MCF 10A (cell line): Measurements from ENCODE around the gene RPL9. TPM values are rescaled to one million over a fixed set of nuclear protein-coding genes. Genes with fewer than 3 reads are reported as not detected.
A peak's percentile ranks its signal among the peaks of the same experiment; 100 is the strongest.

ENCODE experiments used
- BruUV-seq: library from RNA; stranded (reverse); fragments of 400-500 nt; replicated peaks from 2 replicates; lab custom pipeline; 2021; lab: Mats Ljungman, UMichigan
- CTCF ChIA-PET: fragments of 300-600 bp; sonication (Branson Sonifier 250); formaldehyde crosslinking; extraction: SDS; loops from one replicate; lab custom pipeline; 2021; ENCODE audit warnings: antibody characterized with exemption, inconsistent platforms; lab: Yijun Ruan, JAX
- POLR2A ChIA-PET: fragments of 300-600, 350-650 bp; sonication (Branson Sonifier 250); formaldehyde crosslinking; extraction: SDS; loops from one replicate; lab custom pipeline; 2020; ENCODE audit warnings: antibody characterized with exemption, inconsistent platforms; lab: Yijun Ruan, JAX
- DNase-seq: peaks from one replicate; pipeline ENCODE4 v3.0.0-alpha.2; 2018; ENCODE audit not compliant: unreplicated experiment
- H3K27ac Mint-ChIP-seq: one replicate; pipeline ENCODE4 v1.8.0; 2022; ENCODE audit warnings: mild to moderate bottlenecking, low read depth, mixed read lengths; ENCODE audit not compliant: unreplicated experiment
- H3K27me3 Mint-ChIP-seq: one replicate; pipeline ENCODE4 v1.8.0; 2022; ENCODE audit warnings: mixed read lengths; ENCODE audit not compliant: insufficient read depth, unreplicated experiment
- H3K36me3 Mint-ChIP-seq: one replicate; pipeline ENCODE4 v1.8.0; 2022; ENCODE audit warnings: mild to moderate bottlenecking, moderate library complexity, mixed read lengths; ENCODE audit not compliant: insufficient read depth, unreplicated experiment
- H3K4me1 Mint-ChIP-seq: one replicate; pipeline ENCODE4 v1.8.0; 2022; ENCODE audit warnings: mixed read lengths; ENCODE audit not compliant: insufficient read depth, unreplicated experiment
- H3K4me3 Mint-ChIP-seq: one replicate; pipeline ENCODE4 v1.8.0; 2022; ENCODE audit warnings: mild to moderate bottlenecking, moderate library complexity, mixed read lengths; ENCODE audit not compliant: unreplicated experiment
- H3K9me3 Mint-ChIP-seq: one replicate; pipeline ENCODE4 v1.8.0; 2022; ENCODE audit warnings: mixed read lengths; ENCODE audit not compliant: unreplicated experiment
- intact Hi-C: fragments of 100-400 bp; cut with micrococcal nuclease; formaldehyde crosslinking; loops from 2 replicates; pipeline ENCODE4 v1.14.1; 2022
- total RNA-seq: library from RNA; stranded (reverse); gene quantifications from 2 replicates; pipeline ENCODE4 v1.2.3, GENCODE V29; 2022
- TF ChIP-seq, protein P1 (sequence below): fragments of 200-600 bp; IDR thresholded peaks from one replicate; pipeline ENCODE4 v1.8.0; 2022; ENCODE audit warnings: antibody characterized with exemption, mild to moderate bottlenecking; ENCODE audit not compliant: unreplicated experiment

Gene RPL9
- total RNA-seq, 1 experiment from 2014 or later, result 1,405 TPM

GRCh38 chr4:39469429-39470077 is 10.8 kb upstream of the RPL9 start:
- peak; percentile 80 for DNase-seq
- Mint-ChIP-seq H3K27ac (no peak overlapping the region), H3K4me3 (no peak overlapping the region), H3K4me1 (peaks cover 13% of the 10 kb centered on the region), H3K27me3 (no peaks in the 10 kb centered on the region), H3K36me3 (peaks cover 70% of the 10 kb centered on the region), H3K9me3 (no peaks in the 10 kb centered on the region)
- no TSS peak for BruUV-seq
- CTCF ChIA-PET, result interaction anchor here (0.6 to 2.3 kb wide), 22 partner anchors 10 to 710 kb away, joined by 3 to 19 read pairs (median 4); partner anchors contain the start of gene LIAS
- intact Hi-C loops, result loop anchor here (1.0 to 5.0 kb wide), 6 partner anchors 58 to 507 kb away; partner anchors contain the start of genes SMIM14, UBE2K and UGDH
- TF ChIP-seq, protein P1, sequence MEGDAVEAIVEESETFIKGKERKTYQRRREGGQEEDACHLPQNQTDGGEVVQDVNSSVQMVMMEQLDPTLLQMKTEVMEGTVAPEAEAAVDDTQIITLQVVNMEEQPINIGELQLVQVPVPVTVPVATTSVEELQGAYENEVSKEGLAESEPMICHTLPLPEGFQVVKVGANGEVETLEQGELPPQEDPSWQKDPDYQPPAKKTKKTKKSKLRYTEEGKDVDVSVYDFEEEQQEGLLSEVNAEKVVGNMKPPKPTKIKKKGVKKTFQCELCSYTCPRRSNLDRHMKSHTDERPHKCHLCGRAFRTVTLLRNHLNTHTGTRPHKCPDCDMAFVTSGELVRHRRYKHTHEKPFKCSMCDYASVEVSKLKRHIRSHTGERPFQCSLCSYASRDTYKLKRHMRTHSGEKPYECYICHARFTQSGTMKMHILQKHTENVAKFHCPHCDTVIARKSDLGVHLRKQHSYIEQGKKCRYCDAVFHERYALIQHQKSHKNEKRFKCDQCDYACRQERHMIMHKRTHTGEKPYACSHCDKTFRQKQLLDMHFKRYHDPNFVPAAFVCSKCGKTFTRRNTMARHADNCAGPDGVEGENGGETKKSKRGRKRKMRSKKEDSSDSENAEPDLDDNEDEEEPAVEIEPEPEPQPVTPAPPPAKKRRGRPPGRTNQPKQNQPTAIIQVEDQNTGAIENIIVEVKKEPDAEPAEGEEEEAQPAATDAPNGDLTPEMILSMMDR, result peak; percentile 71
- POLR2A ChIA-PET, result interaction anchor here (0.7 to 2.3 kb wide), 10 partner anchors 10 to 587 kb away, joined by 3 to 35 read pairs (median 3); partner anchors contain the start of genes LIAS, N4BP2, RFC1 and RPL9

DNA sequence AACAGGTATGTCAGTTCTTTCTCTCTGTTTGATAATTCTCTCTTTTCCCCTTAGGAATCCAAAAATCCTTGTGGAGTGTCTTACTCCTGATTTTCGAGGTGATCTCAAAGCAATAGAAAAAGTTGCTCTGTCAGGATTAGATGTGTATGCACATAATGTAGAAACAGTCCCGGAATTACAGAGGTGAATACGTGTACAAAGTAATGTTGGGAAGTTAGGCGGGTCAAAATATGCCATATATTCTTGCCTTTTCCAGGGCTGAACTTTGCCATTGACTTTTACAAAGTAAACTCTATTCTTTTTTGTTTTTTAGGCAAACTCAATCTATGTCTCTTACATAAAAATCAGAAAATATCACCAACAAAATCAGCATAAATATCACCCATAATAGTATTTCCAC is 8.7 kb upstream of the RPL9 start:
- POLR2A ChIA-PET, result interaction anchor here (0.9 to 1.1 kb wide), 2 partner anchors 10 to 171 kb away, joined by 5 to 9 read pairs; partner anchors contain the start of genes LIAS, RPL9 and SMIM14
- intact Hi-C loops, result loop anchor here (5.0 kb wide), 2 partner anchors 60 to 230 kb away; partner anchors contain the start of genes UBE2K and UGDH
- Mint-ChIP-seq H3K27ac (no peak overlapping the region), H3K4me1 (peaks cover 9% of the 10 kb centered on the region), H3K9me3 (no peaks in the 10 kb centered on the region), H3K27me3 (no peaks in the 10 kb centered on the region), H3K4me3 (no peak overlapping the region), H3K36me3 (peaks cover 70% of the 10 kb centered on the region)
- BruUV-seq, result no TSS peak
- CTCF ChIA-PET, result no interaction called here
- DNase-seq, result no peak
- TF ChIP-seq, protein P1, result no peak

- peak overlapping the region; percentile 46 for H3K27ac Mint-ChIP-seq
- no peaks in the 10 kb centered on the region for H3K9me3 Mint-ChIP-seq
- POLR2A ChIA-PET, result interaction anchor here (0.6 to 1.3 kb wide), 5 partner anchors 9 to 610 kb away, joined by 3 to 9 read pairs (median 4); partner anchors contain the start of genes LIAS, RPL9, SMIM14 and UBE2K
- no TSS peak for BruUV-seq
- TF ChIP-seq, protein P1, result no peak
- no peak for DNase-seq
- H3K36me3 Mint-ChIP-seq, result peaks cover 63% of the 10 kb centered on the region
- peaks cover 5% of the 10 kb centered on the region for H3K4me1 Mint-ChIP-seq
- H3K27me3 Mint-ChIP-seq, result no peaks in the 10 kb centered on the region
- CTCF ChIA-PET, result interaction anchor here (0.6 to 0.7 kb wide), 2 partner anchors 96 to 192 kb away, joined by 3 read pairs; no protein-coding TSS in a partner anchor
- intact Hi-C loops, result loop anchor here (5.0 kb wide), 2 partner anchors 61 to 231 kb away; partner anchors contain the start of genes UBE2K and UGDH
- no peak overlapping the region for H3K4me3 Mint-ChIP-seq
These were observed 8.0 kb upstream of the RPL9 start for GRCh38 chr4:39466747-39467146.
